HTR-8/SVneo (cell line): Measurements from ENCODE around the gene RAB21.
A peak's percentile ranks its signal among the peaks of the same experiment; 100 is the strongest.
"Not testable (repeated sequence)": the region's sequence is repeated elsewhere in the genome, so short reads cannot be mapped to it uniquely, and the experiment has no call there.

Experiments
- DNase-seq: peaks from one replicate; pipeline ENCODE4 v3.0.0; 2011; ENCODE audit warnings: low spot score, mixed read lengths; ENCODE audit not compliant: insufficient read length
- FAIRE-seq: peaks from 2 replicates; lab custom pipeline; 2011; peaks lifted over from hg19 to GRCh38; lab: Jason Lieb, UNC

RAB21 gene

DNA sequence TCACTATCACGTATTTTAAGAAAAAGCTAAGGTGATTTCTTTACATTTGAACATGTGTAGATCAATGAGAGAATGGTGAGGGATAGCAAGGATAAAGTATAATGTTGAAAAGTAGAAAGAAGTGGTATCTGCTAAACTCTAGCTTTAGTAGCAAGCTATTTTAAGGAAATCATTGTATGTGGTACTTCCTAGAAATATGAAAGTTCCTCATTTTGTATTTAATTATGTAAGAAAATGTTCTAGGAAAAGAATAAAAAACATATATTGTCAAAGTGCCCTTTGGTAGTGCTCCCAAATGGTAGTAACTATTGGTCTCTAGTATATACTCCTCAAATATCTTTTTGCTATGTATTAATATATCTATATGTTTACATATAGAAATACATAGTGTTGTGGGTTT lies 35.7 kb downstream of the RAB21 start:
- FAIRE-seq, result no peak
- DNase-seq, result no peak

GRCh38 chr12:71791473-71792150 lies 36.9 kb downstream of the RAB21 start:
- no peak for DNase-seq
- FAIRE-seq, result no peak

DNA sequence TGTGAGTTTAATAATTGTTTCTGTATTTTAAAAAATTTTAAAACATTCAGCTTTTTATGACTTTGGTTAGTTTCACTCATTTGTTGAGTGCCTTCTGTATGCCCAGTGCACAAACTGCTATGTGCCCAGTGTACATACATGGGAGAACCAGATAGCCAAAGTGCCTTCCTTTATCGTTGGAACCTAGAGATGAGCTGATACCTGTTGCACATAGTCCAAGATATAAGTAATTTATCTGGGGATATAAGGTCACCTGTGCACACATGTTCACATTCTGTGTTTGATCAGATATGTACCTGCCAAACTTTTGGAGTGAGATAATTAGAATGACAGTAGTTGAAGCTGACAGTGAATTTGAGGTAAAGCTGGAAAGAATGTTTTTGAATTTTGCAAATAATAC lies 37.9 kb downstream of the RAB21 start:
- DNase-seq (no peak), FAIRE-seq (no peak)

DNA sequence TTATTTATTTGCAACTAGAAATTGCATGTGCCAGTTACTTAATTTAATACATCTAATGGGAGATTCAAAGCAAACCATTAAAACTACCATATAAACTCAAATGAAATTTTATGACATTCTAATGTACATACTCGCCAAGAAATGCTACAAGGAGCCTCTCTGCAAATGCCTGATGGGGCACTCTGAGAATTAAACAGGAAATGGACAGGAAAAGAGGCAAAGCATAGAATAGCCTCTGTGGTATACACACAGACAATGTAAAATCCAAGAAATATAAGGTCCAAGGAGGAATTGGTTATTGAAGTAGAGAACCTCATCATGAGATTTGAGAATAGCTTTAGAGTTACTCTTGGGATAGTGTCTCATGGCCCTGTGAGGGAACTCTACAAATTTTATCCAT lies 41.2 kb downstream of the RAB21 start:
- no peak for FAIRE-seq
- no peak for DNase-seq

GRCh38 chr12:71797531-71797930 lies 42.9 kb downstream of the RAB21 start:
- DNase-seq, result no peak
- no peak for FAIRE-seq

DNA sequence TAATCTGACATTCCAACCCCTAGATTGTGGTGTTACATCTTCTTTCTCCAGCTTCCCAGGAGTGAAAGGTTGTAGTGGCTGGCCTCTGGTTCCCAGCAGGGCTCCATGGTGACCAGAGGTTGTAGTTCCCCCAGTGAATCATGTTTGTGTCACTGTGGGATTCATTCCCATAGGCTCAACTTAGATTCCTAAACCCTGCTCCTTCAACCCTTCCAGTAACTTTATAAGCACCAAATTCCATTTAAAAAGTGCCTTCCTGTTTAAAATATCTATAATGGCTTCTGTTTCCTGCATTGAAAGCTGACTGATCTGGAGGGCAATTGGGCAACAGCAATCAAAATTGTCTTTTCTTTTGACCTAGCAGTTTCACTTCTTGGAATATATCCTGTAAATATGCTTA lies 44.4 kb downstream of the RAB21 start:
- FAIRE-seq, result no peak
- no peak for DNase-seq

- DNase-seq, result no peak
- no peak for FAIRE-seq
These were observed 45.5 kb downstream of the RAB21 start for GRCh38 chr12:71800177-71800576.

- DNase-seq (no peak), FAIRE-seq (no peak)
These were observed 49.8 kb downstream of the RAB21 start for GRCh38 chr12:71804505-71804904.

GRCh38 chr12:71810921-71811320 lies 56.3 kb downstream of the RAB21 start:
- FAIRE-seq, result no peak

GRCh38 chr12:71815242-71815641 lies 60.6 kb downstream of the RAB21 start:
- FAIRE-seq, DNase-seq: not testable (repeated sequence)

More at GRCh38 chr12:71810921-71811320, 56.3 kb downstream of the RAB21 start:
- DNase-seq, result no peak

- not testable (repeated sequence) for FAIRE-seq, DNase-seq
These were observed 67.4 kb downstream of the RAB21 start for GRCh38 chr12:71822088-71822487.

- FAIRE-seq (no peak), DNase-seq (no peak)
These were observed 74.2 kb downstream of the RAB21 start for GRCh38 chr12:71828813-71829212.

DNA sequence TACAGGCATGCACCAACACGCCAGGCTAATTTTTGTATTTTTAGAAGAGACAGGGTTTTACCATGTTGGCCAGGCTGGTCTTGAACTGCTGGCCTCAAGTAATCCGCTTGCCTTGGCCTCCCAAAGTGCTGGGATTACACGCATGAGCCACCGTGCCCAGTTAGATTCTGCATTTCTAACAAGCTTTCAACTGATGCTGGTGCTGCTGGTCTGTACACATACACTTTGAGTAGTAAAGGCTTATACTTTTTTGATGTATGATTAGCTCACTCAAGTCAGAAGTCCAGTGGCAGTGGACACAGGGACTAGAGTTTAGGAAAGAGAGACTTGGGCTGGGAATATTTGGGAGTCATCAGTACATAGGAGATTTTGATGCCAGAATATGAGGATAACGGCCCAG lies 82.7 kb downstream of the RAB21 start:
- DNase-seq, result no peak
- no peak for FAIRE-seq

- no peak for FAIRE-seq
These were observed 83.6 kb downstream of the RAB21 start for GRCh38 chr12:71838231-71838630.

GRCh38 chr12:71838676-71839075 lies 84.0 kb downstream of the RAB21 start:
- FAIRE-seq, result no peak
- no peak for DNase-seq

More at GRCh38 chr12:71838231-71838630, 83.6 kb downstream of the RAB21 start:
- DNase-seq, result no peak

DNA sequence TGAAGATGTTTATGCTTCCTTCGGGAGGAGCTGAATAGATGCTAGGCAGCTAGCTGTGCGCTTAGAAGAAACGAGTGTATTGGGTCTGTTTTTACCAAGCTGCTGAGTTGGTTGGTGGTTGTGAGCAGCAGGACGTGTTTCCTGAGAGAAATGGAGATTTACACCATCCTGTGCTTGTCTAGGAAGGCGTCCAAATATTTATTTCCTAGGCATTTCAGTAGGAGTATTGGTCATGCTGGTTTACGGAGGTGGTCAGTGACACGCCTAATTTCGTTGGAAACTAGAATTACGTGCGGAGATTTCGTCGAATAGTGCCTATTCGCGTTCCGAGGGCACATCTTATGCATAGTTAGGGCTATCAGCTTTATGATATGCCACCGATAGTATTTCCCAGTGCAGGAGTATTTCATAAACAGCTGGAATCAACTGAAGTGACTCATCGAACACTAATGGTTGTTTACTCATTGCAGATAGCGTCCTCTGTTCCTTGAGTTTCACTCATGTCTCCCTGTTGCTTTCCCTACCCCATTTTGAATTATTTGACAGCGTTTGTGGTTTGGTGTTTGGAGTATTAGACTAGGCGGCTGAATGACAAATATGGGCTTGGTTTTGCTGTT lies 85.7 kb downstream of the RAB21 start:
- DNase-seq (peak; percentile 45), FAIRE-seq (no peak)

GRCh38 chr12:71846322-71846940 lies 91.8 kb downstream of the RAB21 start:
- FAIRE-seq, result no peak
- DNase-seq, result no peak

GRCh38 chr12:71848212-71848611 lies 93.5 kb downstream of the RAB21 start:
- DNase-seq (no peak), FAIRE-seq (no peak)

DNA sequence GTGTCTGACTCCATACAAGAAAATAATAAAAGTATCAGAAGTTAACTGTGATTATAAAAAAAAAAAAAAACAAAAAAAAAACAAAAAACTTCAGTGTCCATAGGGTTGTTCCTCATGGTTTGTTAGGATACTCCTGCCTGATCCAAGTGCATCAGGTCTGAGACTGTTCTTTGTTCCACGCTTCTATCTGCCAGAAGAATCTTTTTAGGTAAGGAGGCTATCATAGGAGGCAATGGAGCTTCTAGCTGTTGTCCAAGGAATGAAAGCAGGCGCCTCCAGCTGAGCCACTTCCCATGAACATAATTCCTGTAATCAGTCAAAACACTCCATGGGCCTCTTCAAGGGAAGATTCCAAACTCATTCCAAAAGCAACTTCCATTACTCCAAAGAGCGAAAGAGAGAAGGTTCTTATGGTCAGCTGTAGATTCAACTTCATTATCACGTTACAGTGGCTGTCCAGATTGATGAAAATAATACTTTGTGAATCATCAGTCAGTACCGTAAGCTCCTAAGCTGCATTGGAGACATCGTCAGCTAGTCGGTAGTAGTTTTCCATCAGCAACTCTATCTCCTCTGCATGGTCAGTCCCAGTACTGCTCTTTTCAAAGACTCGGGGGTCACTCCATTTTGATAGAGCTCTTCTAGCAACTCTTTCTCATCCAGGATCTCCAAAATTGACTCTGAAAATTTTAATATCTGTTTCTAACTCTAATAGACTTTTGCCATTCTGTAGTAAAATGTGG lies 94.6 kb downstream of the RAB21 start:
- no peak for FAIRE-seq
- DNase-seq, result no peak
